ENCODE results near the gene ZGPAT. TPM values are rescaled to one million over a fixed set of nuclear protein-coding genes. Genes with fewer than 3 reads are reported as not detected.

The ZGPAT gene
- total RNA-seq, 4 donors from 2014 or later = 34.4 to 44.7 (median 35.9) TPM

- TF ChIP-seq CTCF (IDR thresholded peaks at IDR 0.05) (no peak), POLR2A (IDR thresholded peaks at IDR 0.05) (no peak)
- DNase-seq (ENCODE audit: low spot score in 2 of 2) = peak in 1 of 2 donors; percentile 87
- WGBS, 2 donors = 0% methylated on average over 25 of the region's 80 CpGs; no CpG with 5 or more reads in 1 of the 2 donors
- H3K4me3 ChIP-seq (ENCODE audit: low read depth, poor library complexity, severe bottlenecking) = peak overlapping the region; percentile 37
- intact Hi-C loops (cut with DNase I; ENCODE audit: low total_unique reads) = no loop called here
Measured at GRCh38 chr20:63740070-63740626, 32.3 kb downstream of the ZGPAT start.

DNA sequence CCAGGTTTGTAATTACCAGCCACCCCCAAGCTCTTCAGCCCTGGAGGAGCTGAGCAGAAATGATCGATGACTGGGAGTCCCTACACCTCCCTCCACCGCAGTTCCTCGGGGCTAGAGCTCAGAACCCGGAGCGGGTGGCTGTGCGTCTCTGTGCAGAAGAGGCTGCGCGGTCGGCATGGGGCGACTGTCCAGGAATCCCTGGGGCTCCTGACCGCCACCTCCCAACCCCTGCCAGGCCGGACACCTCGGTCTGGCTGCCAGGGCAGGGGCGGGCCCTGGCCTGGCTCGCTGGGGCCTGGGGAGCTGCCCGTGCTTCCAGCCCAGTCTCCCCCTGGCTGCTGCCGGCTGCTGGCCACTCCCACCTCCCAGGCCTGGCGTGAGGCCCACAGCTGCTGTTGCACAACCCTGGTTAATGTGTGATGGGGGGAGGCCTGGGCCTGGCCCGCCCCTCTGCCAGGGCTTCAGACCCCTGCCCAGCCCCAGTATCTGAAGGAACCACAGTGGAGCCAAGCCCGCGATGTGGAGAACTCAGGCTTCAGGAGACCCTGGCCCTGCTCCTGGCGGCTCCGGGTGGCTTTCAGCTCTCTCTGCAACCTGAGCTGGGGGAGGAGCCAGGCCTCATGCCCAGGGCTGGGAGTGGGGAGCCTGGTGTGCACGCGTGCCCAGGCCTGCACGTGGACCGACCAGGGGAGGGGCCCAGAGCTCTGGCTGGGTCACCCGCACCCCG is 33.0 kb downstream of the ZGPAT start:
- DNase-seq (ENCODE audit: low spot score in 2 of 2) = peak; percentile 89 to 99
- 0% methylated on average over 9 to 21 of the region's 29 CpGs for whole genome bisulfite sequencing, 2 donors
- H3K4me3 ChIP-seq (ENCODE audit: low read depth, poor library complexity, severe bottlenecking) = peak overlapping the region; percentile 37
- intact Hi-C loops (cut with DNase I; ENCODE audit: low total_unique reads) = no loop called here
- TF ChIP-seq CTCF (IDR thresholded peaks at IDR 0.05) (peak in 1 of 3 donors; percentile 38), POLR2A (IDR thresholded peaks at IDR 0.05) (no peak)

GRCh38 chr20:63741354-63741675 is 33.5 kb downstream of the ZGPAT start:
- WGBS, 2 donors = 21 to 22% methylated on average over 5 to 6 of the region's 6 CpGs

GRCh38 chr20:63741676-63742380 is 34.0 kb downstream of the ZGPAT start:
- peak in 1 of 2 donors; percentile 87 for DNase-seq (ENCODE audit: low spot score in 2 of 2)
- 60 to 75% methylated on average over 27 to 28 of the region's 30 CpGs for WGBS, 2 donors
- TF ChIP-seq CTCF (IDR thresholded peaks at IDR 0.05) = no peak
- no peak for TF ChIP-seq POLR2A (IDR thresholded peaks at IDR 0.05)
- intact Hi-C loops (cut with DNase I; ENCODE audit: low total_unique reads) = no loop called here
- no peak overlapping the region for H3K4me3 ChIP-seq (ENCODE audit: low read depth, poor library complexity, severe bottlenecking)

More at GRCh38 chr20:63741354-63741675, 33.5 kb downstream of the ZGPAT start:
- no peak for DNase-seq (ENCODE audit: low spot score in 2 of 2)
- TF ChIP-seq CTCF (IDR thresholded peaks at IDR 0.05) (no peak), POLR2A (IDR thresholded peaks at IDR 0.05) (no peak)
- no peak overlapping the region for H3K4me3 ChIP-seq (ENCODE audit: low read depth, poor library complexity, severe bottlenecking)
- intact Hi-C loops (cut with DNase I; ENCODE audit: low total_unique reads) = no loop called here

GRCh38 chr20:63742381-63743024 is 34.7 kb downstream of the ZGPAT start:
- intact Hi-C loops (cut with DNase I; ENCODE audit: low total_unique reads) = no loop called here
- TF ChIP-seq POLR2A (IDR thresholded peaks at IDR 0.05) (no peak), CTCF (IDR thresholded peaks at IDR 0.05) (no peak)
- 89 to 96% methylated on average over 31 to 36 of the region's 37 CpGs for WGBS, 2 donors
- H3K4me3 ChIP-seq (ENCODE audit: low read depth, poor library complexity, severe bottlenecking) = no peak overlapping the region
- DNase-seq (ENCODE audit: low spot score in 2 of 2) = no peak
